ENCODE results near the gene TTYH2. TPM values are rescaled to one million over a fixed set of nuclear protein-coding genes. Genes with fewer than 3 reads are reported as not detected.

Gene TTYH2
- total and polyA plus RNA-seq, 10 of the 15 experiments (the other 5 are each of a cell fraction or from before 2014, with no cell fraction given) = 0.26 to 25.2 (median 6.6) TPM

DNA sequence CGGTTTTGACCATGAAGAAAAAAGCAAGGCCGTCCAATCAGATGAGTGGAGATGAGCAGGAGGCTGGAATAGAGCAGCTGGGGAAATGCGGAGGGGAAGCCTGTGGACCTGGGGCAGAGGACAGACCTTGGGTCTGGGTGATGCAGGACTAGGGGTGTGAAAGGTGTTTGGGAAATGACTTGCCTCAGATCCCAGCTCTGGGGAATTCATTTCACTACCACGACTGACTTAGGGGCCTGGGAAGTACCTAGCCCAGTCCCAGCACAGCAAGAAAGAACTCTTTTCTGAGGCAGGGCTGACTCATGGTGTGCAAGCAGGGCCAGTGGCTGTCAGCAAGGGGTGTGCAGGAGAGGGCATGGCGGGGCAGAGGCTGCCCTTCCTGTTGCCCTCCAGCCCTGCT is 75.4 kb downstream of the TTYH2 start (continued):
- TF ChIP-seq, protein P1, sequence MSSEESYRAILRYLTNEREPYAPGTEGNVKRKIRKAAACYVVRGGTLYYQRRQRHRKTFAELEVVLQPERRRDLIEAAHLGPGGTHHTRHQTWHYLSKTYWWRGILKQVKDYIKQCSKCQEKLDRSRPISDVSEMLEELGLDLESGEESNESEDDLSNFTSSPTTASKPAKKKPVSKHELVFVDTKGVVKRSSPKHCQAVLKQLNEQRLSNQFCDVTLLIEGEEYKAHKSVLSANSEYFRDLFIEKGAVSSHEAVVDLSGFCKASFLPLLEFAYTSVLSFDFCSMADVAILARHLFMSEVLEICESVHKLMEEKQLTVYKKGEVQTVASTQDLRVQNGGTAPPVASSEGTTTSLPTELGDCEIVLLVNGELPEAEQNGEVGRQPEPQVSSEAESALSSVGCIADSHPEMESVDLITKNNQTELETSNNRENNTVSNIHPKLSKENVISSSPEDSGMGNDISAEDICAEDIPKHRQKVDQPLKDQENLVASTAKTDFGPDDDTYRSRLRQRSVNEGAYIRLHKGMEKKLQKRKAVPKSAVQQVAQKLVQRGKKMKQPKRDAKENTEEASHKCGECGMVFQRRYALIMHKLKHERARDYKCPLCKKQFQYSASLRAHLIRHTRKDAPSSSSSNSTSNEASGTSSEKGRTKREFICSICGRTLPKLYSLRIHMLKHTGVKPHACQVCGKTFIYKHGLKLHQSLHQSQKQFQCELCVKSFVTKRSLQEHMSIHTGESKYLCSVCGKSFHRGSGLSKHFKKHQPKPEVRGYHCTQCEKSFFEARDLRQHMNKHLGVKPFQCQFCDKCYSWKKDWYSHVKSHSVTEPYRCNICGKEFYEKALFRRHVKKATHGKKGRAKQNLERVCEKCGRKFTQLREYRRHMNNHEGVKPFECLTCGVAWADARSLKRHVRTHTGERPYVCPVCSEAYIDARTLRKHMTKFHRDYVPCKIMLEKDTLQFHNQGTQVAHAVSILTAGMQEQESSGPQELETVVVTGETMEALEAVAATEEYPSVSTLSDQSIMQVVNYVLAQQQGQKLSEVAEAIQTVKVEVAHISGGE (CRISPR knock-in tag; IDR thresholded peaks at IDR 0.05) = no peak
- TF ChIP-seq, protein P2, sequence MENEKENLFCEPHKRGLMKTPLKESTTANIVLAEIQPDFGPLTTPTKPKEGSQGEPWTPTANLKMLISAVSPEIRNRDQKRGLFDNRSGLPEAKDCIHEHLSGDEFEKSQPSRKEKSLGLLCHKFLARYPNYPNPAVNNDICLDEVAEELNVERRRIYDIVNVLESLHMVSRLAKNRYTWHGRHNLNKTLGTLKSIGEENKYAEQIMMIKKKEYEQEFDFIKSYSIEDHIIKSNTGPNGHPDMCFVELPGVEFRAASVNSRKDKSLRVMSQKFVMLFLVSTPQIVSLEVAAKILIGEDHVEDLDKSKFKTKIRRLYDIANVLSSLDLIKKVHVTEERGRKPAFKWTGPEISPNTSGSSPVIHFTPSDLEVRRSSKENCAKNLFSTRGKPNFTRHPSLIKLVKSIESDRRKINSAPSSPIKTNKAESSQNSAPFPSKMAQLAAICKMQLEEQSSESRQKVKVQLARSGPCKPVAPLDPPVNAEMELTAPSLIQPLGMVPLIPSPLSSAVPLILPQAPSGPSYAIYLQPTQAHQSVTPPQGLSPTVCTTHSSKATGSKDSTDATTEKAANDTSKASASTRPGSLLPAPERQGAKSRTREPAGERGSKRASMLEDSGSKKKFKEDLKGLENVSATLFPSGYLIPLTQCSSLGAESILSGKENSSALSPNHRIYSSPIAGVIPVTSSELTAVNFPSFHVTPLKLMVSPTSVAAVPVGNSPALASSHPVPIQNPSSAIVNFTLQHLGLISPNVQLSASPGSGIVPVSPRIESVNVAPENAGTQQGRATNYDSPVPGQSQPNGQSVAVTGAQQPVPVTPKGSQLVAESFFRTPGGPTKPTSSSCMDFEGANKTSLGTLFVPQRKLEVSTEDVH (IDR thresholded peaks at IDR 0.05; ENCODE audit: low read depth, partially characterized antibody) = no peak
- TF ChIP-seq YBX1 (IDR thresholded peaks at IDR 0.05) = no peak
- TF ChIP-seq HCFC1 (IDR thresholded peaks at IDR 0.05; ENCODE audit: low read length) = no peak
- TF ChIP-seq GABPA (IDR thresholded peaks at IDR 0.05; ENCODE audit: low read depth) = no peak
- 0 out of 4 replicates have a peak, but pooled peaks of 1 of the 2 experiments have one; percentile 30 for TF ChIP-seq BHLHE40 (IDR thresholded peaks at IDR 0.05; ENCODE audit: borderline replicate concordance in 1 of 2, low read depth in 2 of 2, low read length in 1 of 2)

Data from GM12878 (cell line).